Midbrain (tissue), 1 donor: ENCODE results near the gene VAPA.
A peak's percentile ranks its signal among the peaks of the same experiment; 100 is the strongest.

Experiments
- DNase-seq: peaks from one replicate; lab custom pipeline; 2025; lab: John Stamatoyannopoulos, UW

Gene VAPA

DNA sequence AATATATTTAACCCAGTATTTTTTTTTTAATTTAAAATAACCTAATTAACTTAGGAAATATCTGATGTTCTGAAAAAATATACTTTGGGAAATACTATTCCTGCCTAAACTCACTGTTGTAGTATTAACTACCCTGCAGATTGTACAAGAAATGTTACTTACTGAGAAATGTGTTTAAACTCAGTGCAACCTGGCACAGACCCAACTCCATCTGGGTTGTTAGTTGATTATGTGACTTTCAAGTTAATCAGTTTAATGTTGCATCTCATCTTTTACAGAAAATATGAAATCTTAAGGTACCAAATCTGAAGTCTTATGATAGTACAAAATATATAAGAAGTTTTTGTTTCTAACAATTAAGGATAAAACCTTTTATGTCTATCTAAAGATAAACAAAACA is 27.3 kb downstream of the VAPA start:
- DNase-seq = peak; percentile 10

DNA sequence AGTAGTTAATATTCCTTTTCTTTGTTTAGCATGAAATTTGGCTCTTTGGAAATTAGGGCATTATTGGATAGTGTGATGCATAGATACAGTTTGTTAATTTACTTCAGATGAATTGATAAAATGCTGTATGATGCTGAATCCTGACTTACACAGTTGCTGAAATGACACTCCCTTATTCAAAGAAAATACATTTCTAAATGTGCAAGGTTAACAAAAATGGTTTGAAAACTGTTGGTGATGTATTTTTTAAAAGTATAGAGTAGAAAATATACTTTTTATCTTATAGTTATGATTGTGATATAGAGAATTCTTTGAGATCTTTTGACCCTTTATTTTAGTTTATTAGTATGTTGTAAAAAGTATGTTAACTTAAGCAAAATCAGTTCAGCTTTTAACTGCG is 27.8 kb downstream of the VAPA start:
- DNase-seq = no peak

DNA sequence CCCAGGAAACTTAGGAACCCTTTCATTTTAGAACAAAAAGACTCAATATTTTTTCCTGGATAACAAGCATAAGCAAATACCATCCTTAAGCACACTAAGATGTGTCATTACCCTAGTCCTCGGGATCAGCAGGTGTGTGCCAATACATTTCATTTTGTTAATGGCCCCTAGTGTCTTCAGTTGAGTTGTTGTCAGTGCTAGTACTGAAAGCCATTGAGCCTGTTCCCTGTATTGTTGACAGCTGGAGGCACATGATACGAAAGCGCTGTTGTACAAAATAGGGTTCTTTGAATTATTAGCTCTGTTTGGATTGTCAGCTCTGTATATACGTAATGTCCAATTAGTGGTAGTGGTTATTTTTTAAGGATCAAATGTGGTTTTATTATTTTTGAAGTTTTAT is 29.5 kb downstream of the VAPA start:
- DNase-seq = peak; percentile 42

DNA sequence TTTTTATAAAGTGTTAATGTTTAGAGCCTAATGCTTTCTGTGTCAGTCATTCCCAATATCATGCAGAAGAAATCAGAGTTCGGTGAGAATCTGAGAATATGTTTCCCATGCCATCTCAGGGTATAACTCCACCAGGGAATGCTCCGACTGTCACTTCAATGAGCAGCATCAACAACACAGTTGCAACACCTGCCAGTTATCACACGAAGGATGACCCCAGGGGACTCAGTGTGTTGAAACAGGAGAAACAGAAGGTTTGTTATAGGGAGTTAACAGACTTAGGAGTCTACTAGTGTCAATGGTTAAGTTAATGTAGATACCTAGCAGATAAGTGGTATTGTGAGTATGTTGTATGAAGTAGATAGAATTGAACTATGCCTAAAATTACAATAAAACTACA is 31.0 kb downstream of the VAPA start:
- no peak for DNase-seq

DNA sequence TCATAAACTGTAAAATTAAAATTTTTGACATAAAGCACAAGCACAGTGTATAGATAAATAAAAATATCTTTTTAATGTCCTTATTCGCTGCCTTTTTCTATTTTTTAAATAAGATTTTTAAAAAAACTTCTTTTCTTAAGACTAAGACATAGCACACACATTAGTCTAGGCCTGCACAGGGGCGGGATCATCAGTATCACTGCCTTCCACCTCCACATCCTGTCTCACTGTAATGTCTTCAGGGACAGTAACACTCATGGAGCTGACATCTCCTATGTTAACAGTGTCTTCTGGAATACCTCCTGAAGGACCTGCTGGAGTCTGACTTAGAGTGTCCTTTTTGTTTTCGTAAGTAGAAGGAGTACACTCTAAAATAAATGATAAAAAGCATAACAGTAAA is 33.0 kb downstream of the VAPA start:
- no peak for DNase-seq

DNA sequence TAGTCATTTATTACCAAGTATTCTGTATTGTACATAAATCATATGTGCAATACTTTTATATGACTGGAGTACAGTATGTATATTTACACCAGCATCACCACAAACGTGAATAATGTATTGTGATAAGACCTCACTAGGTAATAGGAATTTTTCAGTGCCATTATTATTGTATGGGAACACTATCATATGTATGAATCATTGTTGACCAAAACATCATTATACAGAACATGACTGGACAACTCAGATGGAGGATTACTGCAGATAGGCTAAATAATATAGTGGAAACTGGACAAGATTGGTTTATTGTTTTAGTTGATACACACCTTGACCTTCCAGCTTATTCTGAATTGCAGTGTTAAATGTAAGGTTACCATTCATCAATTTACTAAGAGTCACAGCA is 33.4 kb downstream of the VAPA start:
- no peak for DNase-seq

DNA sequence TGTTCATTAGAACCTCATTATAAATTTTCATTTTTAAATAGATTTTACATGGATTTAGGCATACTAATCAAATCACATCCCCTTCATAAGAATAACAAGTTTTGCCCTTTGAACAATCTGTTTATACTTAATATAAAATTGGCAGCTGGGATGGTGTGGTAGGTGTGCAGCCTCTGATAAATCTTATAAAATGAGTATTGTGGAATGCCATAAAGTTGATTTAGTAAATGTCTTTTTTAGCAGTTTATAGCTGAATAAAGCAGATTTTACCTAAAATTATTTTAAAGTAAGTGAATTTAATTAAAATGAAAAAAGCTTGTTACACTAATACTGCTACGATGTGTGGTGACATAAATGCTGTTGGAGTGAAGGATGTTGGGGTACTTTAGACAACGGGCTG is 35.5 kb downstream of the VAPA start:
- DNase-seq = no peak

DNA sequence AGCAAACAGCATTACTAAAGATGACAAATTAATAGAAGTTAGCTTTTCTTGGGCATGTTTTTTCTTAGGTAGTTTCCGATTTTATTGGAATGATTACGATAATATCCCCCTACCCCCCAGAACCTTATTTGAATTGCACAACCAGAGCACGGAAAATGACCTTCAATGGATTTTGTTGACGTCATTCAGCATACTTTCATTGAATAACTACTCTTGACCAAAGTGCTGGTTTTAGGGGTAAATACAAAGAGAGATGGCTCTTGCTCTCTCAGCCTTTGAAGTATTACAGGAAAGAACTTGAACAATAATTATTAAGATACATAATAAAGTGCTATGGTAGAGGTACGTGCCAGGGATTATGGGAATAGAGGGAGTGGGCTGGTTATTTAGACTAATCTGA is 36.0 kb downstream of the VAPA start:
- no peak for DNase-seq

DNA sequence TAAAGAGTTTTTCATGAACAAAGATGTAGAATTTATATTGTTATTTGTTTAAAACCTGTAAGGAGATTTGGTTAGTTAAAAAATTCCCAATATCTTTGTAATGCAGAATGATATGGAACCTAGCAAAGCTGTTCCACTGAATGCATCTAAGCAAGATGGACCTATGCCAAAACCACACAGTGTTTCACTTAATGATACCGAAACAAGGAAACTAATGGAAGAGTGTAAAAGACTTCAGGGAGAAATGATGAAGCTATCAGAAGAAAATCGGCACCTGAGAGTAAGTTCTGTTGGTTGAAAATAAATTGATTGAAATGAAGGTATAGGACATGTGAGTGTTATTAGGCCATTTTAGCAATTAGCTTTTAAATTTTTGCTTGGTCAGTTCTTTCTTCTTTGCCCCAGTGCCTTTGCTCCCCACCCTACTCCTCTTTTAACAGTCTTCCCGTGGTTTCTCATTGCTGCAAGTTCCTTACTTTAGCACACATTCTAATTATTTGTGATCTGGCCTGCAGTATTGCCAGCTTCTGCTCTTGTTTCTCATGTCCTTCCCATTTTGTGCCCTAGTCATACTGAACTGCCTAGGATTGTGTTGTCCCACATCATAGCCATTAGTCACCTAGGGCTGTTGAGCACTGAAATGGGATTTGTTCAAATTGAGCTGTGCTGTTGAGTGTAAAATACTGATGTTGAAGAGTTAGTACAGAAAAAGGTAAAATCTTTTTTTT is 36.6 kb downstream of the VAPA start:
- no peak for DNase-seq

DNA sequence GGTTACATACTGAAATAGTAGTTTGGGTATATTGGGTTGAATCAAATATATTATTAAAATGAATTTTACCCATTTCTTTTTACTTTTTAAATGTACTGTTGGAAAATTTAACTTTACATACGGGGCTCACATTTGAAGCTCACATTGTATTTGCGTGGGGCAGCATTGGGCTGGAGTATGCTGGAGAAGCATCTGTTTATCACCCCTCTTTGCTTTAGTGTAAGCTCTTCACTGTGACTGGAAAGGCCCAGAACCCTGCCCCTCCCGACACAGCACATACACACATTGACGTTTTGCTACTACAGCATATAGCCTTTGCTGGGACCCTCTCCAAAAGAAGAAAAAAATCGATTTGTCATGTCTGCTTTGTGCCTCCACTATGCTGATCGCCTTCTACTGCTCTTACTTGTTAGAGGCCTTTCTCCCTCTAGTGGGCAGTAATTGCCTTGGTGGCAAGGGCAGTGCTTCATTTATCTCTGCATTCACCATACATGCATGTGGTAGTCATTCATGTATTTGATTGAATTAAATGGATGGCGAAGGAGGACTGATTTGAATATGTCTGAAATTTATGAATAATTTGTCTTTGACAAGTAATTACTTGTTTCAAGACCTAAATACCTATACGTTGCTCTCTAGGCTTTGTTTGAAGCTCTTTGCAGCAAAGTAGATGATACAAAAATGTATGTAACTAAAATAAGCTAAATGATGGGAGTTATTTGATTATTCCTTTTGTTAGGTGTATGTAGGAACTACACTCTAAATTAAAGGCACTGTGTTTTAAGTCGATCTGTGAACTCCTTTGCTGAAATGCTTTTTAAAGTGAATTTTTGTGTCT is 37.4 kb downstream of the VAPA start:
- peak; percentile 57 for DNase-seq

DNA sequence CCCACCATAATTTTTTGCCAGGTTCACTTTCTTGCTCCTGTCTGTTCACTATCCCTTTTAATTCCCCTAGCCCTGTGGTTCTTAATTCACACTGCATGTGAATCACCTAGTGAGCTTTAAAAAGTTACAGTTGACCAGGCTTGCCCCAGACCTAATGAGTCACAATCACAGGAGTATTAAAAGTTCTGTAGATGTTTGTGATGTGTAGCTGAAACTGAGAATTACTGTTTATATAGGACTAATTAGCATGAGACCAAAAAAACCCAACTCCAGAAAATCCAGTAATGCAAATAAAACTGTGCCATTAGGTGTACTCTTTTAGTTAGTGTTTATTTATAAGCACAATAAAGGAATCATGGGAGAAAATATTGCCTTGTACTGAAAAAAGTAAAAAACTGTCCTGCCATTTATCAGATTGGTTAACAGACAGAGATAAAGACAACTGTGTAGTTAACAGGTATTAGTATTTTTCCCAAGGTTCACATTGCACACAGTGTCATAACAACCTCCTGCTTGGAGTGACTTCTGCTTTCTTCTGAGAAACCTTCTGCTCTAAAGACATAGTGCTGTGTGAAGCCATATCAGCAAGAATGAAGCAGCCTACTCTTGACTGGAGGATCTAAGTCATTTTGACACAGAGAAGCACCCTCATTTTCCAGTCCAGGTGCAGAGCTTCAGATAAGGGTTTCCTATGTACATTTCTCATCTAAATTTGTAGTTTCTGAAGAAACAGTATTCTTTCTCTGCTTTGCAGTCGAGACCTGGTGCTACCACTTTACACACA is 39.0 kb downstream of the VAPA start:
- no peak for DNase-seq

DNA sequence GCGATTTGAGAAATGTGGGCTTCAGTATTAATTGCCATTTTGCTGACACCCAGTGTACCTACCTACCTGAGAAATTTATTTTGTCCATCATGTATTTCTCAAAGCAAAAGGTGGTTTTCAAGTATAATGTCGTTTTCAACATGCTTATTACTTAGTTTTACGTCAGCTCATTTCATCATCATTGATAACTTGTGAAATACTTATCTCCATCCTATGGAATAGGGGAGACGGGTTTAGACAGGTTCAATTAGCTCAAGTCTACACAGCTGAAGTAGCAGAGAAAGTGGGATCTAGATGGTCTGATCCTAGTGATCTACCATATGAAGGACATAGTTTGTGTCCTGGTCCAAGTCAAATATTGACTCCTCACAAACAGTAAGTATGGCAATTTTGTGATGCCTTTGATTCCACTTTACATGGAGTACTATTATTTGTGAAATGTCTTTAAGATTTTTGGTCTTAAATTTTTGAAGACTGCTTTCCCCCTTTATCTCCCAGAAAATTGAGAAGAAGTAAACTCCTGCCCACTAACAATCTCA is 45.1 kb downstream of the VAPA start:
- DNase-seq = no peak

DNA sequence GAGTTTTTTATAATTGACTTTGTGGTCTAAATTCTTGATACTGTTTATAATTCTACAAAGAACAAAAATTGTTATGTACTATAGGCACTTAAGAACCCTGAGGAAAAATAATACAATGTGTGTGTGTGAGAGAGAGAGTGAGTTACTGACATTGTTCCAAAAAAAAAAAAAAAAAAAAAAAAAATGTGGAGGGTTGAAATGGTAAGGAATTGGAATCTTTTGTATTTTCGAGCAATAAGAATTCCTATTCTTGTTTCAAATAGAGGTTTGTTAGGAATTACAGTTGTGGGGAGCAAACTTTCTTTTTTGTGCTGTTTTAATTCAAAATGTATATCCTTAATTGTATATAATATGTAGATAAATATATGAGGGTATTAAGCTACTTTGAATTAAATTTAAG is 45.7 kb downstream of the VAPA start:
- DNase-seq = no peak

DNA sequence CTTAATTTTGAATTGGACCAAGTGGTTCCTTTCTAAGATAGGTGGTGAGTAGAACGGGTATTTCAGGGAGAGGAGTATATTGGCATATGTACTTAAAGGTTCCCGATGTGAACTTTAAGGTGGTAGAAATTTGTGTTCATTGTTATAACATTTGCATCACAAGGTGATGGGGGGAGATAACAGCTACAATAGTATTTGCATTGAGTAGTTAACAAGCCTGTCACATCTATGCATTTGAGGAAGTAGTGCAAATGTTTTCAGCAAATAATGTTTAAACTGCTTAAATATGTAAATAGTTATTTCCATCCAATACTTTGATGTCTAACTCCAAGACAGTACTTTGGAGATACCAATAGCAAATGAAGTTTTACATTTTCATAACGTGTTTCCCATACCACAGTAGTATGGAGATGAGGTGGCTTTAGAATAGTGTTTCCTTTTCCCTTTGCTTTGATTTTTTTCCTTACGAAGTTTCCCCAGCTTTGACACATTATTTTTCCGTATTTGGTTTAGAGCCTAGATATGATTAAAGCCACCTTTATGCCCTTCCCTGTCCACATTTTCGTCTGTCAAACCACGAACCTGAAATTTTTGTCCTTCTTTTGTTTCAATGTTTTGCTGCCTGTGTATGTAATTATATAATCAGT is 46.6 kb downstream of the VAPA start:
- no peak for DNase-seq

DNA sequence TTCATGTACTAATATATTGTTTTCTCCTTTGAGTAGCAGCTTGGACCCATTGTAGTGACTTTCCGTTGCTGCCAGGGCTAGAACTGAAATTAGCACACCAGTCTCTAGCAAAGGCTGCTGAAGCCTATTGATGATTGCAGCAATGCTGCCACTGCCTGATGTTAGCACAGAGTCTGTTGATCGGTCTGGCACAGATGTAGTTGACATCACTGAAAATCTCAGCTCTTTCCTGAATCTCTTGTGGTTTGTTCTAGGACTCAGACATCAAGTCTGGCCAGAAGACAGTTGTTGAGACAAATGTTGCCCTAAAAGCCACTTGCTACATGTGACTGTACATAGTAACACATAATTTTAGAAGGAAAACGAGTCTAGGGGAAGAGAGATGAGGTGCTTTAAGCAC is 47.2 kb downstream of the VAPA start:
- DNase-seq = peak; percentile 46

DNA sequence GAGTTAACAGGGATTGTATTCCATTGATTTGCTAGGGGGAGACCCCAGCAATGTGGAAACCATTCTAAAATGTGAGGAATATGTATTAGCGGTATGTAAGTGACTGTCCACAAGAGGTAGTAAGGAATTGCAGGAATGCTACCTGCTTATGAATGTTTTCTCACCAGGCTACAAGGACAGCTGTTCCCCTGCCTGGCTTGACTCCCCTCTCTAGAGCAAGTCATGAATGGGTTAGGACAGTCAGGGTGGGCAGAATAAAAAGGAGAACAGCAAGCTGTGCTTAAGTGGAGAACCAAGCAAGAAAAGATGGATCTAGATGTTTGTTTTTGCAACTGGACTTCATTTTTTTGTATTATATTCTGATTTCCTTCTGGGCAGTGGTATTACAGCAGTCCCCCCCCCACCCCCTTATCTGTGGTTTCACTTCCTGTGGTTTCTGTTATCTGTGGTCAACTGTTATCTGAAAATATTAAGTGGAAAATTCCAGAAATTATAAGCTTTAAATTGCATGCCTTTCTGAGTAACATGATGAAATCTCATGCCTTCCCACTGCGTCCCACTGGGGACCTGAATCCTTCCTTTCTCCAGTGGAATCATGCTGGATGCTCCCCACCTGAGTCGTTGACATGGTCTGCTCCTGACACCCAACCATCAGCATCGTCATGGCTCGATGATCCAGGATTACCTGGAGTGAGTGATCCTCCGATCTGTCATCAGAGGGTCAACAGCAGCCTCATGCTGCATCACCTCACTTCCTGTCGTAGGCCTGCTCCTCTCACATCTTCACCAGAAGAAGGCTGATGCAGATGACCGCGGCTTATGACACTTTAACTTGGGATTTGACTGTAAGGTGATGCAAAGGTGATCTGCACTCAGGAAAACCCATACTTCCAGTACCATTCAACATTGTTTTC is 52.2 kb downstream of the VAPA start:
- no peak for DNase-seq

DNA sequence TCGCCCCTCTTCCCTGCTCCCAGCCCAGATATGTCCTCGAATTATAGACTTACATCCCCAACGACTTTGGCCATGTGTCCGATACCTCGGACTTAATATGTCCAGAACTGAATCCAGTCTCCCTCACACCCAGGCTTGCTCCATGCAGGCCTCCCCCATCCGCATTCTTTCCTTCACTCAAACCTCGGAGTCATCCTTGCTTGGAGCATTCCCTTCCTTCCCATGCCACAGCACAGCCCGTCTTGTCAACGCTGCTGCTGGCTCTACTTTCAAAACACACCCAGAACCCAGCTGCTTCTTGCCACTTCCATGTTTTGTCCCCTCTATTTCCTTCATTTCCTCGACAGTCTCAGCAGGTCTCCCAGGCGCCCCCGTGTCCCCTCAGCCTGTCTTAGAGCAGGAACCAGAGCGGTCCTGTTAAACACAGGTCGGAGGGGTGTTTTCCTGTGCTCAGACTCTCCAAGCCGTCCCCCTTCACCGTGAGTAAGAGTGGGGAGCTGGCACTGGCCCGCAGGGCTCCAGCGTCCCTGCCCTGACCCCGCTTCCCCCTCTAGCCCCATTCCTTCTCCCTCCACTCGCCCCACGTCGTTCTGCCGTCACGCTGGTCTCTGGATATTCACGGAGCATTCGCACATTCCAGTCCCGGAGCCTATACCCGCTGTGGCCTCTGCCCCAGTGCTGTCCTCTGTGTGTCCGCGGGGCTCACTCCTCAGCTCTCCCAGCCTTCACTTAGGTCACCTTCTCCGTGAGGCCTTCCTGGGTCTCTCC is 54.4 kb downstream of the VAPA start:
- DNase-seq = no peak

DNA sequence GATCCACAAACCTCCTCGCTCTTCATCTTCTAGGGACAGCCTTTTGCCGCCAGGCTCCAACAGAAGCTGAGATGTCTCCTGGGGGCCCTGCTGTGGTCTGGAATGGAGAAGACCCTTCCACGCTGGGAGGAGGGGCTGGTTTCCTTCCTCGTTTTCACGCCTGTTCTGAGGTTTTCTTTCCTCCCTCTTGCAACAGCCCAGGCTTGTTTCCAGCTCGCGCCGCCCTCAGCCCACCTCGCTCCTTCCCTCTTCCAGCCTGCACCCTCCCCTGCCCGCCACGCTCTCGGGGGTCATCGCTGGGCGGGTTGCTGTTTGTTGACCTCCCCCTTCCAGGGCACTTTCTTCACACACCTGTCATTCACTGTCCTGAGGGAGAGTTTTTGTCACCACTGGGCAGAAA is 55.4 kb downstream of the VAPA start:
- DNase-seq = no peak

DNA sequence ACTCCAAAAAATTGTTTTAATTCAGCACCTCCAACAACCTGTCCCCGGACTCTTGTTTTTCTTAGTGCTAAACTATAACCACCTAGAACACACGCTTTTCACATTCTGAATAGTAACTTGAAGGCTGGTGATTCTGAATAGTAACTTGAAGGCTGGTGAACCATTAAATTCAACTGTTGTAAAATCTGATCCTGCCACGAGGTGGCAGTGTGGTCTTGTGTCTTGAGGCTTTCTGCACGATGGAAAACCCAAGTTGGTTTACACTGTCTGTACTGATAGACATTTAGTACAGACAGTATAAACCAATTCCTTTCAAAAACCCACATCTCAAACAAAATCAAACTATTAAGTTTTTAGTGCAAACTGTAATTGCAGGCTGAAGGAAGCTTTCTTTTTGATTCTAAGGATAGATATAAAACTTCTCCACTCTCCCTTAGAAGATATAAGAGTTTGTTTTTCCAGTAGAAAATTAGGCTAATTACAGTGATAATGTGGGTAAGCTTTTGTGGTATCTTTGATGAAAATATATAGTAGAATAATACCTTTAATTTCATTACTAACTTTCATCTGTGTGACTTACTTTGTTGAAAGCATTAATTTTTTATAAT is 57.6 kb downstream of the VAPA start:
- peak; percentile 92 for DNase-seq

DNA sequence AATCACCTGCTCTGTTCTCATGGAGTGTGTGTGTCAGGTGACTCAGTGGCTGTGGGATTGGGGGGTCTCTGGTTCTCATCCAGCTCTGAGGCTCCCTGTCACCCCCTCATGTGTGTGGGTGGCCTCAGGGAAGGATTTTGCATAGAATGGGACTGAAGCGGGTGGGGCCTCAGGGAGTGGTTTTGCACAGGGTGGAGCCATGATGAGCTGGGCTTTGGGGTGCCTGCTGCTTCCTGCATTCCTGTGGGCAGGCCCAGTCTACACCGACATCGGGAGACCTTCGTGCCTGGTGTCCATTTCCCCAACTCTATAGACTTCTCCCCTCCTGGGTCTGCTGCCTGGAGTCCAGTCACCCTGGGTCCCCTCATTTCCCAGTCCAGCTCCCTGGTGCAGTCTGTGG is 59.7 kb downstream of the VAPA start:
- no peak for DNase-seq
